SK-N-SH (cell line): ENCODE measurements around the gene PRG3. TPM values are rescaled to one million over a fixed set of nuclear protein-coding genes. Genes with fewer than 3 reads are reported as not detected.

Source experiments
- CTCF ChIA-PET: fragments of 300-600, 350-600 bp; formaldehyde crosslinking; extraction: SDS; loops from one replicate; lab custom pipeline; 2021; lab: Yijun Ruan, JAX
- POLR2A ChIA-PET: fragments of 350-600 bp; sonication (Branson Sonifier 250); formaldehyde crosslinking; extraction: SDS; loops from one replicate; lab custom pipeline; 2020; ENCODE audit warnings: antibody characterized with exemption, inconsistent platforms; lab: Yijun Ruan, JAX
- DNase-seq: peaks from one replicate; pipeline ENCODE4 v3.0.0; 2012
- H2AFZ ChIP-seq: fragments of 200-600 bp; sonication (generic); 2 replicates; pipeline ENCODE4 v1.8.1; 2016; ENCODE audit warnings: antibody characterized with exemption, mild to moderate bottlenecking, low read depth
- H3F3A ChIP-seq: fragments of 200-600 bp; sonication (generic); replicated peaks from 2 replicates; pipeline ENCODE3; 2016; ENCODE audit warnings: antibody characterized with exemption, mild to moderate bottlenecking; ENCODE audit not compliant: insufficient read depth
- H3K27ac ChIP-seq, 2 experiments: fragments of 200-500 bp in 1 of 2; fragments of 200-600 bp in 1 of 2; sonication (Bioruptor generic) in 1 of 2; sonication (generic), shearing (Covaris generic) in 1 of 2; 2 replicates each; pipeline versions ENCODE4 v1.5.1 to v1.6.1; 2014 to 2016; ENCODE audit warnings: low read depth in 2 of 2, inconsistent platforms in 1 of 2, low read length in 1 of 2, mild to moderate bottlenecking in 1 of 2, mixed read lengths in 1 of 2
- H3K27me3 ChIP-seq: fragments of 200-600 bp; sonication (generic), shearing (Covaris generic); 2 replicates; pipeline ENCODE4 v1.6.1; 2016; ENCODE audit warnings: mixed run types; ENCODE audit not compliant: insufficient read depth
- H3K36me3 ChIP-seq, 2 experiments: fragments of 200-500 bp in 1 of 2; fragments of 200-600 bp in 1 of 2; sonication (Bioruptor generic) in 1 of 2; sonication (generic) in 1 of 2; replicated peaks in 1 of 2; 2 replicates each; pipeline versions ENCODE3 to v1.5.1; 2014 to 2016; ENCODE audit warnings: low read length in 1 of 2, mild to moderate bottlenecking in 1 of 2; ENCODE audit not compliant: insufficient read depth in 2 of 2, control insufficient read depth in 1 of 2
- H3K4me1 ChIP-seq, 2 experiments: fragments of 200-500 bp in 1 of 2; fragments of 200-600 bp in 1 of 2; sonication (Bioruptor generic) in 1 of 2; sonication (generic), shearing (Covaris generic) in 1 of 2; 2 replicates each; pipeline versions ENCODE4 v1.5.1 to v1.6.1; 2014 to 2016; ENCODE audit warnings: low read depth in 1 of 2, low read length in 1 of 2, mixed run types in 1 of 2; ENCODE audit not compliant: insufficient read depth in 2 of 2, control insufficient read depth in 1 of 2
- H3K4me2 ChIP-seq: fragments of 200-600 bp; sonication (generic), shearing (Covaris generic); 2 replicates; pipeline ENCODE4 v1.6.1; 2017; ENCODE audit warnings: mixed run types
- H3K4me3 ChIP-seq, 2 experiments: fragments of 200-500 bp in 1 of 2; fragments of 200-600 bp in 1 of 2; sonication (Bioruptor generic) in 1 of 2; sonication (generic), shearing (Covaris generic) in 1 of 2; 2 replicates each; pipeline versions ENCODE4 v1.5.1 to v1.8.1; 2014 to 2016; ENCODE audit warnings: low read depth in 2 of 2, inconsistent platforms in 1 of 2, low read length in 1 of 2, mild to moderate bottlenecking in 1 of 2, mixed read lengths in 1 of 2, moderate library complexity in 1 of 2
- H3K79me2 ChIP-seq: fragments of 200-600 bp; sonication (generic); 2 replicates; pipeline ENCODE4 v1.8.1; 2017; ENCODE audit warnings: mild to moderate bottlenecking; ENCODE audit not compliant: insufficient read depth
- H3K9ac ChIP-seq: fragments of 200-600 bp; sonication (generic); 2 replicates; pipeline ENCODE4 v1.6.1; 2017; ENCODE audit warnings: mixed run types
- H3K9me2 ChIP-seq: fragments of 200-600 bp; sonication (generic); 2 replicates; pipeline ENCODE4 v1.6.1; 2017; ENCODE audit warnings: mixed run types
- H3K9me3 ChIP-seq: fragments of 200-600 bp; sonication (generic); 2 replicates; pipeline ENCODE4 v1.6.1; 2017; ENCODE audit warnings: mixed run types, mild to moderate bottlenecking, moderate library complexity
- H4K20me1 ChIP-seq: fragments of 200-600 bp; sonication (generic); 2 replicates; pipeline ENCODE4 v1.6.1; 2017; ENCODE audit warnings: mild to moderate bottlenecking, mixed run types; ENCODE audit not compliant: insufficient read depth
- EZH2phosphoT487 ChIP-seq: fragments of 200-600 bp; sonication (generic); IDR thresholded peaks from 2 replicates; pipeline ENCODE4 v1.6.1; 2017; ENCODE audit warnings: low read depth, mixed run types, mild to moderate bottlenecking, antibody characterized with exemption, moderate library complexity, borderline replicate concordance
- FOXM1 ChIP-seq: IDR thresholded peaks from 2 replicates; pipeline ENCODE4 v1.4.0; 2012; ENCODE audit warnings: low read depth, mild to moderate bottlenecking
- GATA2 ChIP-seq: sonication (generic); formaldehyde crosslinking; IDR thresholded peaks from 2 replicates; pipeline ENCODE4 v1.5.0; 2020; ENCODE audit warnings: mild to moderate bottlenecking, missing genetic modification reagents
- MEF2A ChIP-seq: IDR thresholded peaks from 2 replicates; pipeline ENCODE4 v1.4.0; 2012; ENCODE audit warnings: low read depth, borderline replicate concordance
- MXI1 ChIP-seq: IDR thresholded peaks from 2 replicates; pipeline ENCODE4 v1.6.1; 2012; ENCODE audit warnings: mild to moderate bottlenecking, low read depth, low read length, improper control_type of control experiment
- PBX3 ChIP-seq: IDR thresholded peaks from 2 replicates; pipeline ENCODE4; 2012
- RCOR1 ChIP-seq: fragments of 150-350 bp; IDR thresholded peaks from 2 replicates; pipeline ENCODE4 v1.6.1; 2017; ENCODE audit warnings: antibody characterized with exemption, low read length
- SIN3A ChIP-seq: IDR thresholded peaks from 2 replicates; pipeline ENCODE4 v1.6.1; 2012; ENCODE audit warnings: low read depth, mild to moderate bottlenecking, low read length, moderate library complexity, borderline replicate concordance
- TAF1 ChIP-seq: IDR thresholded peaks from 2 replicates; pipeline ENCODE4 v1.6.1; 2012; ENCODE audit warnings: low read depth, mild to moderate bottlenecking, low read length, moderate library complexity, borderline replicate concordance
- TEAD4 ChIP-seq: IDR thresholded peaks from 2 replicates; pipeline ENCODE4 v1.4.0; 2012; ENCODE audit warnings: mild to moderate bottlenecking, borderline replicate concordance; ENCODE audit not compliant: insufficient read depth
- WGBS: methylation state at CpG from one replicate; pipeline ENCODE4 v1.1.6; 2017; ENCODE audit warnings: low lambda C conversion rate; 5-methylcytosine and 5-hydroxymethylcytosine counted together
- polyA plus RNA-seq, 3 experiments: library from polyadenylated mRNA; depleted of rRNA; stranded (reverse); fragments of >200 nt; gene quantifications; 2 replicates each; pipeline ENCODE4 v1.2.3, GENCODE V29; 2012
- TF ChIP-seq, protein P1 (sequence below): IDR thresholded peaks from 2 replicates; pipeline ENCODE4 v1.6.1; 2012; ENCODE audit warnings: mild to moderate bottlenecking, low read depth, low read length, moderate library complexity
- TF ChIP-seq, protein P2 (sequence below): IDR thresholded peaks from 2 replicates; pipeline ENCODE4 v1.4.0; 2012; ENCODE audit warnings: low read depth

PRG3 gene
- polyA plus RNA-seq, 1 of the 3 experiments (the other 2 are of a cell fraction), result not detected

GRCh38 chr11:57357856-57358255 lies 23.1 kb downstream of the PRG3 start:
- Histone ChIP-seq H3K36me3 (no peaks in the 10 kb centered on the region), H3K4me2 (no peak overlapping the region), H2AFZ (no peak overlapping the region), H3K9me2 (no peaks in the 10 kb centered on the region), H3K4me1 (no peaks in the 10 kb centered on the region; a peak in 1 of 4 replicates), H3K9me3 (no peaks in the 10 kb centered on the region), H3K27ac (no peak overlapping the region), H3K79me2 (no peaks in the 10 kb centered on the region), H3K9ac (no peak overlapping the region), H3F3A (no peaks in the 10 kb centered on the region), H3K4me3 (no peak overlapping the region), H4K20me1 (no peaks in the 10 kb centered on the region), H3K27me3 (peaks cover 4% of the 10 kb centered on the region; the same call in 1 of the 2 replicates)
- 63% methylated on average over 6 of the region's 6 CpGs for WGBS
- ChIA-PET CTCF (interaction anchor here (1.1 to 7.1 kb wide), 6 partner anchors 8 to 99 kb away, joined by 3 to 33 read pairs (median 8); no protein-coding TSS in a partner anchor), POLR2A (no interaction called here)
- no peak for DNase-seq
- TF ChIP-seq EZH2phosphoT487, result no peak

GRCh38 chr11:57357310-57357709 lies 23.6 kb downstream of the PRG3 start:
- H3F3A ChIP-seq, result no peaks in the 10 kb centered on the region
- no peaks in the 10 kb centered on the region for H3K9me3 ChIP-seq
- no peaks in the 10 kb centered on the region for H3K36me3 ChIP-seq
- POLR2A ChIA-PET, result no interaction called here
- no peak overlapping the region for H2AFZ ChIP-seq
- 51% methylated on average over 3 of the region's 3 CpGs for WGBS
- no peak for DNase-seq
- H3K4me1 ChIP-seq, result no peaks in the 10 kb centered on the region; a peak in 1 of 4 replicates
- H3K27me3 ChIP-seq, result peaks cover 4% of the 10 kb centered on the region; the same call in 1 of the 2 replicates
- TF ChIP-seq TEAD4 (no peak), FOXM1 (no peak), MEF2A (no peak), RCOR1 (no peak), MXI1 (no peak), SIN3A (no peak), GATA2 (no peak), TAF1 (no peak), PBX3 (no peak)
- TF ChIP-seq, protein P1, sequence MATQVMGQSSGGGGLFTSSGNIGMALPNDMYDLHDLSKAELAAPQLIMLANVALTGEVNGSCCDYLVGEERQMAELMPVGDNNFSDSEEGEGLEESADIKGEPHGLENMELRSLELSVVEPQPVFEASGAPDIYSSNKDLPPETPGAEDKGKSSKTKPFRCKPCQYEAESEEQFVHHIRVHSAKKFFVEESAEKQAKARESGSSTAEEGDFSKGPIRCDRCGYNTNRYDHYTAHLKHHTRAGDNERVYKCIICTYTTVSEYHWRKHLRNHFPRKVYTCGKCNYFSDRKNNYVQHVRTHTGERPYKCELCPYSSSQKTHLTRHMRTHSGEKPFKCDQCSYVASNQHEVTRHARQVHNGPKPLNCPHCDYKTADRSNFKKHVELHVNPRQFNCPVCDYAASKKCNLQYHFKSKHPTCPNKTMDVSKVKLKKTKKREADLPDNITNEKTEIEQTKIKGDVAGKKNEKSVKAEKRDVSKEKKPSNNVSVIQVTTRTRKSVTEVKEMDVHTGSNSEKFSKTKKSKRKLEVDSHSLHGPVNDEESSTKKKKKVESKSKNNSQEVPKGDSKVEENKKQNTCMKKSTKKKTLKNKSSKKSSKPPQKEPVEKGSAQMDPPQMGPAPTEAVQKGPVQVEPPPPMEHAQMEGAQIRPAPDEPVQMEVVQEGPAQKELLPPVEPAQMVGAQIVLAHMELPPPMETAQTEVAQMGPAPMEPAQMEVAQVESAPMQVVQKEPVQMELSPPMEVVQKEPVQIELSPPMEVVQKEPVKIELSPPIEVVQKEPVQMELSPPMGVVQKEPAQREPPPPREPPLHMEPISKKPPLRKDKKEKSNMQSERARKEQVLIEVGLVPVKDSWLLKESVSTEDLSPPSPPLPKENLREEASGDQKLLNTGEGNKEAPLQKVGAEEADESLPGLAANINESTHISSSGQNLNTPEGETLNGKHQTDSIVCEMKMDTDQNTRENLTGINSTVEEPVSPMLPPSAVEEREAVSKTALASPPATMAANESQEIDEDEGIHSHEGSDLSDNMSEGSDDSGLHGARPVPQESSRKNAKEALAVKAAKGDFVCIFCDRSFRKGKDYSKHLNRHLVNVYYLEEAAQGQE, result no peak
- TF ChIP-seq, protein P2, sequence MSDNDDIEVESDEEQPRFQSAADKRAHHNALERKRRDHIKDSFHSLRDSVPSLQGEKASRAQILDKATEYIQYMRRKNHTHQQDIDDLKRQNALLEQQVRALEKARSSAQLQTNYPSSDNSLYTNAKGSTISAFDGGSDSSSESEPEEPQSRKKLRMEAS, result no peak
- no peaks in the 10 kb centered on the region for H3K79me2 ChIP-seq
- H4K20me1 ChIP-seq, result no peaks in the 10 kb centered on the region
- H3K4me3 ChIP-seq, result no peak overlapping the region
- CTCF ChIA-PET, result interaction anchor here (0.7 to 2.4 kb wide), 5 partner anchors 11 to 101 kb away, joined by 3 to 12 read pairs (median 3); no protein-coding TSS in a partner anchor
- no peak overlapping the region for H3K4me2 ChIP-seq
- H3K9me2 ChIP-seq, result no peaks in the 10 kb centered on the region
- H3K9ac ChIP-seq, result no peak overlapping the region
- no peak overlapping the region for H3K27ac ChIP-seq
